ENCODE data around the gene FTH1.
A peak's percentile ranks its signal among the peaks of the same experiment; 100 is the strongest.

Gene FTH1

GRCh38 chr11:61947486-61948210 lies 19.8 kb downstream of the FTH1 start:
- DNase-seq = peak; percentile 61

- DNase-seq = no peak
Observed at GRCh38 chr11:61946894-61947293, 20.5 kb downstream of the FTH1 start.

- DNase-seq = no peak
Observed at GRCh38 chr11:61945191-61945590, 22.2 kb downstream of the FTH1 start.

GRCh38 chr11:61940466-61940865 lies 27.0 kb downstream of the FTH1 start:
- DNase-seq = no peak

GRCh38 chr11:61935861-61936260 lies 31.6 kb downstream of the FTH1 start:
- DNase-seq = no peak

- DNase-seq = no peak
Observed at GRCh38 chr11:61930933-61931332, 36.5 kb downstream of the FTH1 start.

- DNase-seq = no peak
Observed at GRCh38 chr11:61928606-61929005, 38.8 kb downstream of the FTH1 start.

- DNase-seq = no peak
Observed at GRCh38 chr11:61927501-61927900, 39.9 kb downstream of the FTH1 start.

- DNase-seq = no peak
Observed at GRCh38 chr11:61926235-61926634, 41.2 kb downstream of the FTH1 start.

- no peak for DNase-seq
Observed at GRCh38 chr11:61925736-61926135, 41.7 kb downstream of the FTH1 start.

- no peak for DNase-seq
Observed at GRCh38 chr11:61924064-61924455, 43.4 kb downstream of the FTH1 start.

GRCh38 chr11:61923166-61924063 lies 44.0 kb downstream of the FTH1 start:
- no peak for DNase-seq

- no peak for DNase-seq
Observed at GRCh38 chr11:61922539-61922938, 44.9 kb downstream of the FTH1 start.

GRCh38 chr11:61921446-61921845 lies 46.0 kb downstream of the FTH1 start:
- no peak for DNase-seq

- DNase-seq = peak; percentile 6
Observed at GRCh38 chr11:61919705-61920631, 47.5 kb downstream of the FTH1 start.

GRCh38 chr11:61918938-61919704 lies 48.3 kb downstream of the FTH1 start:
- DNase-seq = no peak

- no peak for DNase-seq
Observed at GRCh38 chr11:61918251-61918937, 49.0 kb downstream of the FTH1 start.

- no peak for DNase-seq
Observed at GRCh38 chr11:61917334-61918109, 49.9 kb downstream of the FTH1 start, which contains the start of gene RAB3IL1. TSS of gene RAB3IL1 (minus strand) at chr11:61917566. CDS start at chr11:61917367, 199 bp downstream.

GRCh38 chr11:61916737-61917333 lies 50.6 kb downstream of the FTH1 start:
- DNase-seq = no peak

- DNase-seq = no peak
Observed at GRCh38 chr11:61914471-61915171, 52.8 kb downstream of the FTH1 start.

Measured in DMS79 (cell line).